Activated CD4-positive, alpha-beta T cell treated with anti-CD3 and anti-CD28 coated beads for 4 hours (primary cell): ENCODE results near the gene NUDT2.
"Not testable (repeated sequence)": the region's sequence is repeated elsewhere in the genome, so short reads cannot be mapped to it uniquely, and the experiment has no call there.

ENCODE experiments used
- DNase-seq, 2 donors: peaks; one replicate each; pipeline ENCODE4 v3.0.0-alpha.2; 2020

NUDT2 gene

DNA sequence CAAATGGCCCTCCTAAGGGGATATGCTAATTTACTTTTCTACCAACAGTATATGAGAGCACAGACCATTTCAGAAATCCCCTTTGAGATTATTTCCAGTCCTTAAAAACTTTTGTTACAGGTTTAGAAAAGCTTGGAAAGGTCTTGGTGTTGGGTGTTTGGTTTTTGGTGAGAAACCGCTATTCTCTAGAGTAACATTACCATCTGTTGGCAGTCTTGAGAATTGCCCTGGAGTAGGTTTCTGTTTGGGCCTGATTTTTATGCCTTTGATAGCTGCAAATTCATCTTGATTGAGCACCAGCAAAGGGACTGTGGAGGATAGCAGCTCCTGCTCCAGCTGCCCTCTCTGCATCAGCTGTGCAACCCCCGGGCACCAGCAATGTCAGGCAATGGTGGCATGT lies 8.0 kb downstream of the NUDT2 start:
- DNase-seq = no peak

DNA sequence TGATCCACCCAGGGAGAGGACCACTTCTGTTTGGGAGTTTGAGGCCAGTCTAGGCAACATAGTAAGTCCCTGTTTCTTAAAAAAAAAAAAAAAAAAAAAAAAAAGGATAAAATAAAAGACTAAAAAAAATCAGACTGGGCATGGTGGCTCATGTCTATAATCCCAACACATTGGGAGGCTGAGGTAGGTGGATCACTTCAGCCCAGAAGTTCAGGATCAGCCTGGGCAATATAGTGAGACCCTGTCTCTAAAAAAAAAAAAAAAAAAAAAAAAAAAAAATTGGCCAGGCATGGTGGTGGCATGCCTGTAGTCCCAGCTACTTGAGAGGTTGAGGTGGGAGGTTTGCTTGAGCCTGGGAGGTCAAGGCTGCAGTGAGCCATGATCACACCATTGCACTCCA lies 8.7 kb downstream of the NUDT2 start:
- not testable (repeated sequence) for DNase-seq

DNA sequence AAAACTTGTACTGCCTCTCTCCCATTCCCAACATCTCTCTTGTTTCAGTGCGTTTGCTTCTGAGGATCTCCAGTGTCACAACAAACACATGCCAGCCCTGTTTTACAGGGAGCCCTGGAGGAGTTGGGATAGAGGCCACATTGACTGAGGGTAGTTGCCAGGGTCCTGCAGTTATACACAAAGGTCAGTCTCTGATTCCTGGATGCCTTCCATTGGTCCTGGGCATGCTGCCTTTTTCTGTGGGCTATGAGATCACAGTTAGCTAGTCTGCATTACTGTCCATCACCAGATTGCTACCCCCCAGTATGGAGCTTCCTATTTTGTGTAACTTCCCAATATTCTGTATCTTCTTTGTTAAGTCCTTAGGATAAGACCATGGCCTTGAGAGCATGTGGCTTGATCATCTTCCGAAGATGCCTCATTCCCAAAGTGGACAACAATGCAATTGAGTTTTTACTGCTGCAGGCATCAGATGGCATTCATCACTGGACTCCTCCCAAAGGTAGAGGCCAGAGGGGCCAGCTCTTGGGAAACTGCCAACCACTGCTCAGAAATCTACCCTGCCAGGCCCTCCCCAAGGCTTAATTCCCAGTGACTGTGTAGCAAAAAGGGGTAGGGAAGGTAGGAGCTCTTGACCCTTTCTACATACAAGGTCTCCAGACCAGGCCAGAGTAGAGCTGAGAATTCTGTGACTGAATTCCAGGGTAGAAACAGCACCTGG lies 9.5 kb downstream of the NUDT2 start:
- DNase-seq = no peak

DNA sequence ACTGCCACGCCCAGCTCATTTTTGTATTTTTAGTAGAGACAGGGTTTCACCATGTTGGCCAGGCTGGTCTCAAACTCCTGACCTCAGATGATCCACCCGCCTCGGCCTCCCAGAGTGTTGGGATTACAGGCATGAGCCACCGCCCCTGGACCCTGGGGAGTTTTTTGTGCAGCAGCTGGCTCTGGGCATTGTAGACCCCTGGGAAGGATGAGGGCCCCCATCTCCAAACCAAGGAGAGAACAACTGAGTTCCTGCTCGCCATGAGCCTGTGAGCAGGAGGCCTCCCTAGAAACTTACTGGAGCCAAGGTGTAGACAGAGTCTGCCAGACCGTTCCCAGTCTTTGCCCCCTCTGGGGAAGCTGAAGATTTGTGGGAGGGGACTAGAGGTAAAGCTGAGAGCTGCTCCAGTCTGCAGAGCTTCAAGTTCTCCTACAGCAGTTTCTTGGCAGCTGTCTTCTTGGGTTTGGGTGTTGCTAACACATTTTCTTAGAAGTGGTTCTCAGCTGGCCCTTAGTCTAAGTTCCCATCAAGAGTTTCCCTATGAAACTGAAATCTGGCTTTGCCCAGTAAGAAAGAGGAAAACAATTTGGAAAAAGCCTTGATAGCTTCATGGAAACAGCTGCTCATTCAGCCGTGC lies 12.4 kb downstream of the NUDT2 start:
- DNase-seq = no peak

DNA sequence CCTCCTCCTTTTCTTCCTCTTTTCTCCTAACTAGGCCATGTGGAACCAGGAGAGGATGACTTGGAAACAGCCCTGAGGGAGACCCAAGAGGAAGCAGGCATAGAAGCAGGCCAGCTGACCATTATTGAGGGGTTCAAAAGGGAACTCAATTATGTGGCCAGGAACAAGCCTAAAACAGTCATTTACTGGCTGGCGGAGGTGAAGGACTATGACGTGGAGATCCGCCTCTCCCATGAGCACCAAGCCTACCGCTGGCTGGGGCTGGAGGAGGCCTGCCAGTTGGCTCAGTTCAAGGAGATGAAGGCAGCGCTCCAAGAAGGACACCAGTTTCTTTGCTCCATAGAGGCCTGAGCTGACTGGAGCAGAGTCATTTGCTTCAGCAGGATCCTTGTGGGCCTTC lies 13.7 kb downstream of the NUDT2 start:
- no peak for DNase-seq

DNA sequence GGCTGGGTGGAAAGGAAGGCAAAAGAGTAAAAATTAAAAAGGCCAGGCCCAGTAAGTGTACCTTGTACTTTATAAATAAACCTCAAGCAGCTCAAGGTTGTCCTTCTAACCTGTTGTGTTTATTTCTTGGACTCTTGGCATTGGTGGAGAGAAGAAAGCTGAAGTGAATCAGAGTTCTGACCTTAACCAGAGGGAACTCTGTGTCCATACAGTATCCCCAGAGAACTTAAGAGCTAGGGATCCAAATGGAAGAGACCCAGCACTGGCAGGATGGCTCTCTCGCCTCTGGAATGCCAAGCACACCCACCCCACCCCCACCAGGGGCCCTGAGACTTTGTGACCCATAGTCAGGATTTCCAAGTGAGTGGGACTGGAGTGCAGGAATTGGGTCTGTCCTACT lies 14.2 kb downstream of the NUDT2 start:
- DNase-seq = no peak

DNA sequence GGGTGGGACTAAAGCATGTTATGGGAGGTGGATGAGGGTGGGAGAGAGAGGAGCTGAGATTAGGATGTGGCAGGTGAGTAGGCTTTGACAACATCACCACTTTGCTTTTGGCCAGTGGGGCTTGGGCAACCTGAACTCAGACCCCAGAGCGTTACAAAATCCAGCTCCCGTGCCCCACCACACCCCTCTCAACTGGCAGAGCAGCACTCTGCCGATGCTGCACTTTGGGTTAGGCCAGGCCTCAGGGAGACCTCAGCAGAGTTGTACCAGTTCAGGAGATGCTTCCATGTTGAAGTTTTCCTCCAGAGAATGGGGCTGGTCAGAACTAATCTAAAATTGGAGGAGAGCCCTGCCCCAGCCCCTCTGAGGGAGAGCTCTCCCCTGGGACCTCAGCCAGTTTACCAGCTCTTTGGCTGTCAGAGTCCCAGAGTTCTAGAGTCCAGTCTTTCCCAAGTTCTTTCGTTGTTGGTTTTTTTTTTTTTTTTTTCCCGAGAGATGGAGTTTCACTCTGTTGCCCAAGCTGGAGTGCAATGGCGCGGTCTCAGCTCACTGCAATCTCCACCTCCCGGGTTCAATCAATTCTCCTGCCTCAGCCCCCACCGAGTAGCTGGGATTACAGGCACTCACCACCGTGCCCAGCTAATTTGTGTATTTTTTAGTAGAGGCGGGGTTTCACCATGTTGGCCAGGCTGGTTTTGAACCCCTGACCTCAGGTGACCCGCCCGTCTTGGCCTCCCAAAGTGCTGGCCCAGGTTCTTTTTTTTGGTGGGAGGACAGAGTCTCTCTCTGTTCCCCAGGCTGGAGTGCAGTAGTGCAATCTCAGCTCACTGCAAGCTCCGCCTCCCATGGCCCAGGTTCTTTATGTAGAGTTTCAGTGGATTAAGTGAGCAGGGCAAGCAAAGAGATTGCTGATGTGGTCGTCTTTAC lies 17.8 kb downstream of the NUDT2 start:
- DNase-seq = no peak

DNA sequence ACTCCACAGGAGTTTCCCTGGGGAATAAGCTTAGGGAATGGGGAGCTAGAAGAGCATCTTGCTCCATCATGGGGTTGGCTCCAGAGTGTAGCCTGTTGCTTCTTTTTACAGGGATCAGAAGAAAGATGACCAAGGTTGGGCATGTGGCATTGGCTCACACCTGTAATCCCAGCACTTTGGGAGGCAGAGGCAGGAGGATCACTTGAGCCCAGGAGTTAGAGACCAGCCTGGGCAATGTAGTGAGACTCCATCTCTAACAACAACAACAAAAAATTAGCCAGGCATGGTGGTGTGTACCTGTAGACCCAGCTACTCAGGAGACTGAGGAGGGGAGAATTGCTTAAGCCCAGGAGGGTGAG lies 18.4 kb downstream of the NUDT2 start:
- no peak for DNase-seq

DNA sequence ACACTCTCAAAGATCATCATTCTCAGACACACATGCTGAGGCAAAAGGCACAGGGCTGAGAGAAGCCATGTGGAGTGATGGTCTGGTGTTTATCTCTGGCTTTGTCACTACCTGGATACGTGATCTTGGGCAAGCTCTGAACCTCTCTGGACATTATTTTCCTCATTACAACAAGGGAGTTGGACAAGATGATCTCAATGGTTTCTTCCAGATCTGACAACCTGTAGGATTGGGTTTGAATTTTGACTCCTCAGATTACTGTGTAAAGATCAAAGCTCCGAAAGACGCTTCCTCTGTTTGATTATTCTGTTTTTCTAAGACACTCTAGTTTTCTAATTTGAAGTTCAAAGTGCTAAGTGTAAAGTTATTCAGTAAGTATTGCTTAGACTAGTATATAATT lies 20.0 kb downstream of the NUDT2 start:
- no peak for DNase-seq

DNA sequence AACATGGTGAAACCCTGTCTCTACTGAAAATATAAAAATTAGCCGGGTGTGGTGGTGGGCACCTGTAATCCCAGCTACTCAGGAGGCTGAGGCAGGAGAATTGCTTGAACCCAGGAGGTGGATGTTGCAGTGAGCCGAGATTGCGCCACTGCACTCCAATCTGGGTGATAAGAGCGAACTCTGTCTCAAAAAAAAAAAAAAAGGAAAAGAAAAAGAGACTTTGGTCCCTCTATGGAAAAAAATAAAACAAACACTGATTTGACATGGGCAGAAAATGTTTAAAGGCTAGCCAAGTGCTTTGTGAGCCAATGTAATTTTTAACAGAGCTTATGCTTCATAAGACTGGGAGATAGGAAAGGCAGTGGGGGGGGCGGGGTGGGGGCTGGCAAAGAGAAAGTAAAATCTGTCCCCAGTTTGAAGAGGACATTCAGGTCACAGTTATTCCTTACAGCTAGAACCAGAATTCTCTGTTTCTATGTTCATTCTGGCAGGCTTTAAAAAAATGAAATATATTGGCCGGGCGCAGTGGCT lies 22.8 kb downstream of the NUDT2 start:
- not testable (repeated sequence) for DNase-seq

DNA sequence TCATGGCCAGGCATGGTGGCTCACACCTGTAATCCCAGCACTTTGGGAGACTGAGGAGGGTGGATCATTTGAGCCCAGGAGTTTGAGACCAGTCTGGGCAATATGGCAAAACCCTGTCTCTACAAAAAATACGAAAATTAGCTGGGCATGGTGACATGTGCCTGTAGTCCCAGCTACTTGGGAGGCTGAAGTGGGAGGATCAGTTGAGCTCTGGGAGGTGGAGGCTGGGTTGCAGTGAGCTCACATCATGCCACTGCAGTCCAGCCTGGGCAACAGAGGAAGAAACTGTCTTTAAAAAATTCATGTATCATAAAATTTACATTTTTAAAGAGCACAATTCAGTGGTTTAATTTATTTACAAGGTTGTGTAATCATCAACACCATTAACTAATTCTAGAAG lies 23.6 kb downstream of the NUDT2 start:
- not testable (repeated sequence) for DNase-seq

DNA sequence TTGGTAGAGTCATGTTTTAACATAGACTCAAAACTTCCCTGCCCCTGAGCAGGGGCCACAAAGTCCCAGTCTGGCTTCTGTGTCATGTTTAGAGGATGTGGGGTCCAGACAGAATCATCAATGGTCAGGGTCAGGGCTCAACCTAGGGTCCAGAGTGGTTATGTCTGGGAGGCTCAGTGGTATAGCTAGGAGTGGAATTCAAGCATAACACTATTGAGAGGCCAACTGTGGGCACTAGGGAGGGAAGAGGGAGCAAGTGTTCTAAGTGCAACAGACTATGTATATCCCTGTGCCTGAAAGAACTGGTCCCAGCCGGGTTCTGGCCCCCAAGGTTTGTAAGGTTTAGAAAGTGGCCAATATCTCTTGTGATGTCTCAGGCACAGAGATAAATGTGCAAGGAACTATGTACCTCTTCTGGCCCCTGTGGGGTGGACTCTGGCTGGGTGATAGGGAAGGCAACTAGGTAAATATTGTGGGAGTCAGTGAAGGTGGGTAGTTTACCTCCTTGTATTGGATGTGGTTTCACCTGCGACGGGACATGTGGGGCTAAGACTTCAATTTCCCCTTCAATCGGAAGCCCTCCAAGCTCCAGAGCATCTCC lies 33.3 kb downstream of the NUDT2 start:
- DNase-seq = no peak

DNA sequence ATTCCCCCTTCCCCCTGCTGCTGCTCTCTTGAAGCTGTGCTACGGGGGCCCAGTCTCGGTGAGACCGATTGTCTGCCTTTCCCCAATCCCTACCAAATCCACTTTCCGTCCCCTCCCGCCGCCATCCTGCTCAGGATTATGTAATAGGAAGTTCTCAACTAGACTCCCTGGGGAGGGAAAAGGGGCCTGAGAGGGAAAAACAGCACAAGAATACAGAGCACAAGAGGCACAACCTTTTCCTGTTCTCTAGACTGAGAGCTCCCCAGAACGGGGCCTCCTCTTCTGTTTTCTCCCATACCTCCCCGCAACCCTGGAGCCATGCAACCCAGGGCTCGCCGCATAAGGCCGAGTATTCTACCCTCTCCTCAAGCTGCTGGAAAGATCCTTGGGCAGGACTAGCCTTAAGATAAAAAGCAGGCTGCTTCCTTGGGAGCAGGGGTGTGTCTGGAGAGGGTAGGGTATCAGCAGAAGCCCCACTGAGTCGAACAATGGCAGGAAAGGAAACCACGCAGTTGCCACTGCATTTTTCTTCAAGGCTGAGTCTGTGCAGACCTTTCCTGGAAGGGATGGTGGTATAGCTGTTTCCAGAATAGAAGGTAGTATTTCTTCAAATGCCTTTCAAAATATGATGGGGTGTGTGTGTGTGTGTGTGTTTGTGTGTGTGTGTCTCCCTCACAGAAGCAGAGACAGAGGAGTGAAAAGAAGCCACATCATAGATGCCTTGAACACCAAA lies 34.4 kb downstream of the NUDT2 start:
- no peak for DNase-seq

DNA sequence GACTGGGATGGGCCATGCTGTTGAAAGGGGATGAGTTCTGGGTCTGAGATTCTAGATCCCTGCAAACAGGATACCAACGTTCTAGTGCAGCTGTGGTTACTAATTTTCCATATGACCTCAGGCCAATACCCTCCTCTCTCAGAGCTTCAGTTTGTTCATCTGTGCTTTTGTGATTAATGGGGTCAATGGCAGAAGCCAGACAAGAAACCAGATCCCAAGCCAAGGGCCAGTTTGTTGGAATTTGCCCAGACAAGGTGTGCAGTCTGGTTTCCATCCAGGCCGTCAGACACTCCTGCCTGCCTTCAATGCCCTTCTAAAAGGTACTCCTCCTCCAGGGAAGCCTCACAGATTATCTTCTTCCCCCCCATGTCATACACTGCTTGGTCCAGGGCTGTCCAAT lies 35.9 kb downstream of the NUDT2 start:
- DNase-seq = no peak

DNA sequence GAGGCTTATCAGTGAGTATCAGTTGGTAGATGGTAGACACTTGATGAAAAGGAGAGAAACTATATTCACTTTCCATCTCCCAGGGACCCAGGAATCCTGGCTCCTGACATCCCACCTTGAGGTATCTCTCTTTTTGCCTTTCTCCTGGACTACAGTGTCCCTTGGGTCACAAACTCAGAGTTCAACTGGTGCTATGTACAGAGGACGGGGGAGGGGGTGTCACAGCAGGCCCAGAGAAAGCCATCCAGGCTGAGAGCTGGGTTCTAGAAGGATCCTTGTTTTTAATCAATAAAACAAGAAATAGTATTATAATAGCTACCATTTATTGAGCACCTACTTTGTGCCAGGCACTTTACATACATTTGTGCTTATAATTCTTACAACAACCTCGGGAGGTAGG lies 37.0 kb downstream of the NUDT2 start:
- no peak for DNase-seq

DNA sequence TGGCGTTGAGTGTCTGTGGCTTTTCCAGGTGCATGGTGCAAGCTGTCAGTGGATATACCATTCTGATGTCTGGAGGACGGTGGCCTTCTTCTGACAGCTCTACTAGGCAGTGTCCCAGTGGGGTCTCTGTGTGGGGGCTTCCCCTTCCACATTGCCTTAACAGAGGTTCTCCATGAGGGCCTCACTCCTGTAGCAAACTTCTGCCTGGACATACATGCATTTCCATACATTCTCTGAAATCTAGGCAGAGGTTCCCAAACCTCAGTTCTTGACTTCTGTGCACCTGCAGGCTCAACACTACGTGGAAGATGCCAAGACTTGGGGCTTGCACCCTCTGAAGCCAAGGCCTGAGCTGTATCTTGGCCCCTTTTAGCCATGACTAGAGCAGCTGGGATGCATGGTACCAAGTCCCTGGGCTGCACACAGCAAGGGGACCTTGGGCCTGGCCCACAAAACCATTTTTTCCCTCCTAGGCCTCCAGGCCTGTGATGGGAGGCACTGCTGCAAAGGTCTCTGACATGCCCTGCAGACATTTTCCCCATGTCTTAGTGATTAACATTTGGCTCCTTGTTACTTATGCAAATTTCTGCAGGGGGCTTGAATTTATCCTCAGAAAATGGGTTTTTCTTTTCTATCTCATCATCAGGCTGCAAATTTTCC lies 38.5 kb downstream of the NUDT2 start:
- DNase-seq = not testable (repeated sequence)

DNA sequence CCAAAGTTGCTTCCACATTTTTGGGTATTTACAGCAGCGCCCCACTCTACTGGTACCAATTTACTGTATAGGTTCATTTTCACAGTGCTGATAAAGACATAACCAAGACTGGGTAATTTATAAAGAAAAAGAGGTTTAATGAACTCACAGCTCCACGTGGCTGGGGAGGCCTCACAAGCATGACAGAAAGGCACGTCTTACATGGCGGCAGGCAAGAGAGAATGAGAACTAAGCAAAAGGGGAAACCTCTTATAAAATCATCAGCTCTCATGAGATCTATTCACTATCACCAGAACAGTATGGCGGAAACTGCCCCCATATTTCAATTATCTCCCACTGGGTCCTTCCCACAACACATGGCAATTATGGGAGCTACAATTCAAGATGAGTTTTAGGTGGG lies 39.4 kb downstream of the NUDT2 start:
- DNase-seq = not testable (repeated sequence)

DNA sequence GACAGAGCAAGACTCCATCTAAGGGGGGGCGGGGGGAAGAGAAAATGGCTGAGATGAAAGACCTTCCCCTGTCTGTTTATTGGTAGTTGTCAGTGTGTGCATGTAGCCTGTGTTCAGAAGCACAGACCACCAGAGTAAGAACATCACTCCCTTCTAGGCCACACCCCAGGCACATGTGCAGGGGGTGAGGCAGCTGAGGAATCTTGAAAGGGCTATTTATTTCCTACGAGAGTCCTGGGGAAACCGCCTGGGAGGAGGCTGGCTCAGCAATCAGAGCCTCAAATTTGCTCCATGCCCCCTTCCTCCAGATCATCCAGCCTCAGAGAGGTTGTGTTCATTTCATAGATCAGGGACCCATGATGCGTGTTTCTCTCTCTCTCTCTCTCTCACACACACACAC lies 40.3 kb downstream of the NUDT2 start:
- DNase-seq = no peak

DNA sequence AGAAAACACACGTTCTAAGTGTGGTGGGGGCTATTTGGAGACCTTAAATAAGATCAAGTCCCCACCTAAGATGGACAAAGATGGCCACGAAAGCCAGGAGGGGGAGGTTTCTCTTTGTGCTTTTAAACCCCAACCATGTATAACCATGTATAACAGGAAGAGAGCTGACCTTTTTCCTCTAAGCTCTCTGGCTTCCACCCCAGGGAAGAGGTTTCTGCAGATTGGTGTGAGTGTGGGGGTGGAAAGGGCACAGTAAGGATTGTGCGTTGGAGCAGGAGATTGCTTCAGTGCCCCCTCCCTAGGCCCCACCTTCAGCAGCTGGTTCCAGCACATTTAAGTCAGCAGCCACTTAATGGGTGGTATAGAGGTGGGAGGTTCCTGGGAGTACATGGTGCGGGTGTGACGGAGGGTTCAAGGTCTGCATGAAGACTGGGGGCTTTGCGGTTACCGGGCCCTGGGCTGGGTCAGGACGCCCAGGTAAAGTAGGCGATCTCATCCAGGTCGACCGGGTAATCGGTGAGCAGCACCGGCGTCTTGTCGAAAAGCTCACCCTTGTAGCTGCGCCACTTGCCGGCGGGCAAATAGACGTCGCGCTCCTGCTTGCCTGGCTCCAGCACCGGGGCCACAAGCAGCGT lies 41.1 kb downstream of the NUDT2 start:
- DNase-seq = no peak

DNA sequence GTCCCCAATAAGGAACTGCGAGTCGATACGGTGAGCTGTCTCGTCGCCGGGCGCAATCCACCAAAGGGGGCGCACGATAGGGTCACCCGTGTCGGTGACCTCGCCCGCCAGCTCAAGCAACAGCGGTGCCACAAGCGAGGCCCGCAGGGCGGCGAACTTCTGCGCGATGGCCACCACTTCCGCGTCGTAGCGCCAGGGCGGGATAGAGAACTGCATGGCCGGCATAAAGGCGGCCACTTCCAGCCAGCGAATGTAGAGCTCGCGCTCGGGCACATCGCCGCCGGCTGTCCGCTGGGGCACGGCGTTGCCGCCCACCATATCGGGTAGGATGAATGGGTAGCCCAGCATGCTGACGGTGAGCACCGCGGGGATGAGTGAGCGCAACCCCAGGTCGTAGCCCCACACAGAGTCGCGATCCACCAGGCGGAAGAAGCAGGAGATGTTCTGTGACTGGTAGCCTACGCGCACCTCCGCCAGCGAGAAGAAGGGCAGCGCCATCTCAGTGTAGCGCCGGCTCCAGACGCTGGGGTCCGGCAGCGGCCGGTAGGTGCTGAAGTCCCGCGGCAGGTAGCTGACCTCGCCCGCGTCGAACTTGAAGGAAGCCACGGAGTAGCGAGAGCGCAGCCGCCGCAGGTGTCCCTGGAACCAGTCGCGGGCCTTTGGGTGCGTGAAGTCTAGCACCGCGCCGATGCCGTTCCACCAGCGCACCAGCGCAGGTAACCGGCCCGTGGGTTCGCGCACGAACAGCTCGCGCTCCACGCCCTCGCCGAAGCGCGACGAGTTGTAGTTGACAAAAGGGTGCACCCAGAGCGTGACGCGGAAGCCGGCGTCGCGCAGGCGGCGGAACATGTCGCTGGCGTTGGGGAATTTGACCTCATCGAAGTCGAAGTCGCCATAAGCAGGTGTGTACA lies 41.9 kb downstream of the NUDT2 start:
- peak; percentile 16 to 22 for DNase-seq
